Measurements from ENCODE around the gene MAP6. TPM values are rescaled to one million over a fixed set of nuclear protein-coding genes. Genes with fewer than 3 reads are reported as not detected.
A peak's percentile ranks its signal among the peaks of the same experiment; 100 is the strongest.

Gene MAP6
- total and polyA plus RNA-seq, 9 of the 15 experiments (the other 6 are each of a cell fraction or from before 2014, with no cell fraction given) = not detected

GRCh38 chr11:75558939-75559843 is 109.6 kb downstream of the MAP6 start (continued):
- TF ChIP-seq ZNF592 (IDR thresholded peaks at IDR 0.05) = peak; percentile 69; the same call in 1 of the 2 replicates
- no peak for TF ChIP-seq CTCF (IDR thresholded peaks at IDR 0.05 in 2 of 3, conservative IDR thresholded peaks at IDR 0.05 in 1 of 3; ENCODE audit: insufficient read depth in 2 of 3, low read depth in 1 of 3, low read length in 3 of 3)
- peak; percentile 60; the same call in 1 of the 2 replicates for TF ChIP-seq ZBTB7A (IDR thresholded peaks at IDR 0.05; ENCODE audit: borderline replicate concordance, control insufficient read depth, low read depth, low read length)
- TF ChIP-seq AFF4 (CRISPR knock-in tag; IDR thresholded peaks at IDR 0.05) = 0 out of 2 replicates have a peak, but pooled peaks have one; percentile 33
- no peak for TF ChIP-seq HINFP (tag; conservative IDR thresholded peaks at IDR 0.05; ENCODE audit: low read depth)
- no peak for TF ChIP-seq ZNF699 (CRISPR knock-in tag; IDR thresholded peaks at IDR 0.05; ENCODE audit: insufficient replicate concordance)
- peak; percentile 72 for TF ChIP-seq PHF20 (IDR thresholded peaks at IDR 0.05; ENCODE audit: partially characterized antibody)
- TF ChIP-seq GABPB1 (CRISPR knock-in tag; IDR thresholded peaks at IDR 0.05) = 0 out of 2 replicates have a peak, but pooled peaks have one; percentile 18
- 0 out of 2 replicates have a peak, but pooled peaks have one; percentile 41 for TF ChIP-seq POLR2A (conservative IDR thresholded peaks at IDR 0.05)
- TF ChIP-seq ZNF696 (CRISPR knock-in tag; conservative IDR thresholded peaks at IDR 0.05) = no peak
- TF ChIP-seq LCOR (CRISPR knock-in tag; IDR thresholded peaks at IDR 0.05) = no peak
- TF ChIP-seq MTA2 (IDR thresholded peaks at IDR 0.05; ENCODE audit: low read depth) = no peak
- TF ChIP-seq NBN (IDR thresholded peaks at IDR 0.05; ENCODE audit: low read depth) = peak; percentile 66; the same call in 1 of the 2 replicates
- TF ChIP-seq BRD4 (IDR thresholded peaks at IDR 0.05) = peak; percentile 74; the same call in 1 of the 2 replicates
- TF ChIP-seq NFRKB (IDR thresholded peaks at IDR 0.05; ENCODE audit: low read depth) = peak; percentile 63

All from K562 (cell line).